Endodermal cell (in vitro differentiated cells): Measurements from ENCODE around the gene FAM222B. TPM values are rescaled to one million over a fixed set of nuclear protein-coding genes. Genes with fewer than 3 reads are reported as not detected.

Experiments used
- DNase-seq: peaks from one replicate; pipeline ENCODE4 v3.0.0-alpha.2; 2017
- H3K27ac ChIP-seq: 2 replicates; pipeline ENCODE4 v1.5.1; 2013; ENCODE audit warnings: mild to moderate bottlenecking, low read depth, low read length, moderate library complexity
- H3K27me3 ChIP-seq: 2 replicates; pipeline ENCODE4 v1.6.1; 2013; ENCODE audit warnings: mild to moderate bottlenecking, low read length, moderate library complexity; ENCODE audit not compliant: insufficient read depth, control insufficient read depth, poor library complexity, severe bottlenecking
- H3K36me3 ChIP-seq: 2 replicates; pipeline ENCODE4 v1.7.0; 2013; ENCODE audit warnings: mild to moderate bottlenecking, low read length, moderate library complexity; ENCODE audit not compliant: control insufficient read depth, insufficient read depth
- H3K4me1 ChIP-seq: one replicate; pipeline ENCODE4 v1.7.0; 2013; ENCODE audit warnings: low read length; ENCODE audit not compliant: control insufficient read depth, insufficient read depth
- H3K4me3 ChIP-seq: 2 replicates; pipeline ENCODE4 v1.5.1; 2013; ENCODE audit warnings: mild to moderate bottlenecking, low read length, moderate library complexity
- H3K9ac ChIP-seq: 2 replicates; pipeline ENCODE4 v1.6.1; 2013; ENCODE audit warnings: mild to moderate bottlenecking, low read length, moderate library complexity; ENCODE audit not compliant: poor library complexity, severe bottlenecking; ENCODE audit errors: extremely low read depth
- H3K9me3 ChIP-seq: 2 replicates; pipeline ENCODE4 v1.6.1; 2013; ENCODE audit warnings: mild to moderate bottlenecking, low read length, moderate library complexity; ENCODE audit not compliant: control insufficient read depth
- H3K27ac Mint-ChIP-seq: 2 replicates; pipeline ENCODE4 v1.8.0; 2020; ENCODE audit warnings: mixed read lengths
- H3K27me3 Mint-ChIP-seq: 2 replicates; pipeline ENCODE4 v1.8.0; 2021; ENCODE audit warnings: mild to moderate bottlenecking, mixed read lengths; ENCODE audit not compliant: insufficient read depth
- H3K36me3 Mint-ChIP-seq: 2 replicates; pipeline ENCODE4 v1.8.0; 2020; ENCODE audit warnings: low read depth, mixed read lengths
- H3K4me1 Mint-ChIP-seq: 2 replicates; pipeline ENCODE4 v1.8.0; 2020; ENCODE audit warnings: mixed read lengths
- H3K4me3 Mint-ChIP-seq: 2 replicates; pipeline ENCODE4 v1.8.0; 2020; ENCODE audit warnings: mild to moderate bottlenecking, moderate library complexity, mixed read lengths
- H3K9me3 Mint-ChIP-seq: 2 replicates; pipeline ENCODE4 v1.8.0; 2020; ENCODE audit warnings: mild to moderate bottlenecking, mixed read lengths
- CTCF ChIP-seq: fragments of 200-600 bp; sonication (generic); conservative IDR thresholded peaks from 2 replicates; pipeline ENCODE4 v1.5.0; 2021; ENCODE audit warnings: antibody characterized with exemption, mild to moderate bottlenecking
- WGBS, 2 experiments: methylation state at CpG; one replicate each; pipeline versions ENCODE4 v1.1.5 to v1.1.7; 2013; ENCODE audit warnings: missing lambda C conversion rate in 2 of 2, mixed read lengths in 1 of 2; ENCODE audit not compliant: insufficient coverage in 1 of 2, insufficient read length in 1 of 2; 5-methylcytosine and 5-hydroxymethylcytosine counted together
- total RNA-seq, 2 donors: library from RNA; stranded (reverse); fragmentation: NEBNext Ultra II Directional in 1 of 2; extraction: Animal tissue kit (Norgen Biotek cat#: 25700) in 1 of 2; gene quantifications; 2 replicates in 1 of 2; 3 replicates in 1 of 2; pipeline ENCODE4 v1.2.1, GENCODE V29; 2021

FAM222B gene
- total RNA-seq, 2 donors from 2014 or later, result 59.2 to 75.7 TPM

GRCh38 chr17:28717578-28718332, 124.8 kb downstream of the FAM222B start, which contains the start of gene RAB34:
Gene RAB34 (minus strand): TSS chr17:28717868. CDS start chr17:28717266, 602 bp downstream.
- peaks cover 32% of the 10 kb centered on the region for H3K4me1 Mint-ChIP-seq

DNA sequence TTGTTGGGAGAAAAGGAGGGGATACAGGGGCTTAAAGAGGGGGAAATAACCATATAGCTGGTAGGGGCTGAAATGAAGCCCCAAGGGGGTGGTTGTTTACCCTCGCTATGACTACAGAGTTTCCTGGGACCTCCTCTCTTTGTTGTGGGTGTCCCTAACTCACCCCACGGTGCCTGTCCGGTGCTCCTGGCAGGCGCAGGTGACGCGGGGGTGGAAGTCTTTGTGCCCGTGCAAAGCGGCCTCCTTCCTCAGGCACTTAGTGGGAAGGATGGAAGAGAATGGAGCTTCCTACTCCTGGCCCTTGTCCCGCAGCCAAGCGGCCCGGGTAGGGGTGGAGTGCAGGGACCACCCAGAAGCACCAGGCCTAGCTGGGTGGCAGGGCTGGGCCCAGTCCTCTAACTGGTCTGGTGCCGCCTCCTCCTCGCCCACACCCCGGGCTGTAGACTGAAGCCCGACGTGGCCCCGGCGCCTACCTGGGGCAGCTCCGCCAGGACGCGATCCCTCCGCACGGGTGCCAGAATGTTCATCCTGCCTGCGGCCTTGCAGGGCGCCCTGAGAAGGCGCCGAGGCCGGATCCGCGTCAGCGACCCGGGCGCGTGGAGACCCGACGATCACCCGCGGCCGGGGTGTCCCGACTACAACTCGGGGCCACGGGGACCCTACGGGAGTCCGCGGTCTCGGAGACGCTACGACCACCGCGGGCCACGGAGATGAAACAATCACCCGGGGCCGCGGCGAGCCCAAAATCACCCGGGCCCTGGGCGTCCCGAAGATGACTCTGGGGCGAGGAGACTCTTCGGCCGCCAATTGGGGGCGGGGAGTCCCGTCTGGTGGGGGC, 125.6 kb downstream of the FAM222B start:
- peaks cover 32% of the 10 kb centered on the region for H3K4me1 Mint-ChIP-seq
- DNase-seq, result peak; percentile 79
- no peaks in the 10 kb centered on the region for H3K27me3 Mint-ChIP-seq
- Histone ChIP-seq H3K4me1 (peaks cover 2% of the 10 kb centered on the region), H3K4me3 (peak overlapping the region; percentile 97), H3K9me3 (no peaks in the 10 kb centered on the region), H3K27ac (peak overlapping the region; percentile 92), H3K36me3 (peaks cover 43% of the 10 kb centered on the region), H3K9ac (peak overlapping the region; percentile 82), H3K27me3 (no peaks in the 10 kb centered on the region)
- peak overlapping the region; percentile 99 for H3K4me3 Mint-ChIP-seq
- peak overlapping the region; percentile 91 for H3K27ac Mint-ChIP-seq
- peaks cover 40% of the 10 kb centered on the region for H3K36me3 Mint-ChIP-seq
- TF ChIP-seq CTCF, result no peak
- 2% methylated on average over 19 to 63 of the region's 63 CpGs for WGBS, 2 experiments
- H3K9me3 Mint-ChIP-seq, result no peaks in the 10 kb centered on the region

More at GRCh38 chr17:28717578-28718332, 124.8 kb downstream of the FAM222B start, which contains the start of gene RAB34:
- Mint-ChIP-seq H3K4me3 (peak within 1 kb of the TSS; percentile 99), H3K9me3 (no peaks in the 10 kb centered on the region), H3K27me3 (no peaks in the 10 kb centered on the region), H3K27ac (peak within 1 kb of the TSS; percentile 94), H3K36me3 (peaks cover 48% of the 10 kb centered on the region)
- Histone ChIP-seq H3K27ac (peak within 1 kb of the TSS; percentile 92), H3K4me3 (peak within 1 kb of the TSS; percentile 97), H3K9ac (peak within 1 kb of the TSS; percentile 82), H3K27me3 (no peaks in the 10 kb centered on the region), H3K36me3 (peaks cover 49% of the 10 kb centered on the region), H3K4me1 (peaks cover 6% of the 10 kb centered on the region), H3K9me3 (no peaks in the 10 kb centered on the region)
- TF ChIP-seq CTCF, result peak; percentile 70
- WGBS, 2 experiments, result 0 to 1% methylated on average over 14 to 60 of the region's 60 CpGs
- DNase-seq, result peak; percentile 99

- no peak for DNase-seq
- Histone ChIP-seq H3K9ac (no peak overlapping the region), H3K27ac (no peak overlapping the region), H3K4me1 (no peaks in the 10 kb centered on the region), H3K27me3 (no peaks in the 10 kb centered on the region), H3K9me3 (no peaks in the 10 kb centered on the region), H3K4me3 (no peak overlapping the region), H3K36me3 (peaks cover 27% of the 10 kb centered on the region)
- TF ChIP-seq CTCF, result no peak
- H3K27me3 Mint-ChIP-seq, result no peaks in the 10 kb centered on the region
- H3K9me3 Mint-ChIP-seq, result no peaks in the 10 kb centered on the region
- no peak overlapping the region for H3K27ac Mint-ChIP-seq
- peaks cover 27% of the 10 kb centered on the region for H3K4me1 Mint-ChIP-seq
- WGBS, 2 experiments, result 93% methylated on average over 2 of the region's 2 CpGs; no CpG with 5 or more reads in 1 of the 2 experiments
- no peak overlapping the region for H3K4me3 Mint-ChIP-seq
- peaks cover 25% of the 10 kb centered on the region for H3K36me3 Mint-ChIP-seq
Measured at GRCh38 chr17:28715217-28715616, 127.4 kb downstream of the FAM222B start.
